ENCODE measurements around the gene PXMP2.

The PXMP2 gene

DNA sequence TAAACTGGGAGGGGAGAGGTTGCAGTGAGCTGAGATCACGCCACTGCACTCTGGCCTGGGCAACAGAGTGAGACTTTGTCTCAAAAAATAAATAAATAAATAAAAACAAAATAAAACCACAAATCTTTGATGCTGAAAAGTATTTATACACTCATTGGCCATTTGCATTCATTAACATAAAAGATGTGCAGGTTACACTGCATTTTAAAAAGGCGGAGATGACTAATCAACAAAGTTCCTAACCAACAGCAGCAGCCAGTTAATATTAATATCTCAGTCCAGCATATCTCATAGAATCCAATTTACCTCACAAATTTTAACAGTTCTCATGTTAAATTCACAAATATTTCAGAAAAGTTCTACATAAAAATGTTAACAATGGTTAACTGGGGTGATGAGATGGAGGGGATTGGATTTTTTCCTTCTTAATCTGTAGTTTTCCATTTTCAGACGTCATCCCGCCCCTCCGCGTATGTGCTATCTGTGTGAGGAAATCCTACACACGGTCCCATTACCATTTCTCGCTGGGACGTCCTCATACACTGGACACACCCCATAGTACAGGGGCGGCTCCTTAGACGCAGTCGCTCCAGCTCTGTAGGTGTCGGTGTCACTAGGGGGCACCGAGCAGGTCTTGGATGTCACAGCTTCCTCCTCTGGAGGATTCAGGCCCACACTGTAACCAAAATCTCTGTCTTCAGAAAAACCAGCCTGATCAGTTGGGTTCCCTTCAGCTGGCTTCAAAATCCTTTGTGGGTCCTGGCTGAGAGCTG is 67.0 kb downstream of the PXMP2 start:
- no peak overlapping the region for H3K4me3 ChIP-seq (ENCODE audit: low read length)
- peaks cover 9% of the 10 kb centered on the region for H3K36me3 ChIP-seq (ENCODE audit: control insufficient read depth, insufficient read depth, low read length)
- no peaks in the 10 kb centered on the region for H3K9me3 ChIP-seq (ENCODE audit: control insufficient read depth, low read length)
- H3K4me1 ChIP-seq (ENCODE audit: control insufficient read depth, insufficient read depth, low read length), result no peaks in the 10 kb centered on the region
- no peak overlapping the region for H3K9ac ChIP-seq (ENCODE audit: low read length)
- H3K27me3 ChIP-seq (ENCODE audit: control insufficient read depth, insufficient read depth, low read length), result no peaks in the 10 kb centered on the region
